HEK293T (cell line): Measurements from ENCODE around the gene KBTBD2.
"Not testable (repeated sequence)": the region's sequence is repeated elsewhere in the genome, so short reads cannot be mapped to it uniquely, and the experiment has no call there.

Source experiments
- CTCF ChIA-PET: fragments of 350-600 bp; formaldehyde crosslinking; extraction: SDS; loops from one replicate; lab custom pipeline; 2021; ENCODE audit warnings: antibody characterized with exemption, inconsistent platforms; lab: Yijun Ruan, JAX
- POLR2A ChIA-PET: fragments of 350-600 bp; formaldehyde crosslinking; extraction: SDS; loops from one replicate; lab custom pipeline; 2020; ENCODE audit warnings: antibody characterized with exemption, inconsistent platforms; lab: Yijun Ruan, JAX
- DNase-seq: peaks from one replicate; pipeline ENCODE4 v3.0.0; 2012; ENCODE audit warnings: mixed read lengths; ENCODE audit errors: extremely low spot score
- ARNT ChIP-seq: fragments of 450-650 bp; IDR thresholded peaks from 2 replicates; pipeline ENCODE4 v1.6.1; 2017; ENCODE audit warnings: mild to moderate bottlenecking
- BHLHE40 ChIP-seq: fragments of 450-650 bp; IDR thresholded peaks from 2 replicates; pipeline ENCODE4 v1.6.1; 2016; ENCODE audit warnings: mild to moderate bottlenecking, moderate library complexity, borderline replicate concordance
- CTBP1 ChIP-seq: fragments of 450-650 bp; IDR thresholded peaks from 2 replicates; pipeline ENCODE4 v1.6.1; 2016; ENCODE audit warnings: borderline replicate concordance
- ELF4 ChIP-seq: fragments of 450-650 bp; IDR thresholded peaks from 2 replicates; pipeline ENCODE4 v1.6.1; 2017; ENCODE audit warnings: antibody characterized with exemption
- FOXA1 ChIP-seq: fragments of 450-650 bp; IDR thresholded peaks from 2 replicates; pipeline ENCODE4 v1.6.1; 2016; ENCODE audit warnings: mild to moderate bottlenecking
- FOXK2 ChIP-seq: fragments of 450-650 bp; IDR thresholded peaks from 2 replicates; pipeline ENCODE4 v1.6.1; 2016; ENCODE audit warnings: mild to moderate bottlenecking
- FOXM1 ChIP-seq: fragments of 450-650 bp; IDR thresholded peaks from 2 replicates; pipeline ENCODE4 v1.6.1; 2017; ENCODE audit warnings: mild to moderate bottlenecking, borderline replicate concordance
- HDGF ChIP-seq: fragments of 450-650 bp; IDR thresholded peaks from 2 replicates; pipeline ENCODE4 v1.6.1; 2017; ENCODE audit warnings: antibody characterized with exemption, borderline replicate concordance
- L3MBTL2 ChIP-seq: fragments of 450-650 bp; conservative IDR thresholded peaks from 2 replicates; pipeline ENCODE4 v1.6.1; 2016; ENCODE audit warnings: mild to moderate bottlenecking
- LEF1 ChIP-seq: fragments of 450-650 bp; IDR thresholded peaks from 2 replicates; pipeline ENCODE4 v1.6.1; 2017; ENCODE audit warnings: mild to moderate bottlenecking, borderline replicate concordance
- NFRKB ChIP-seq: fragments of 450-650 bp; IDR thresholded peaks from 2 replicates; pipeline ENCODE4 v1.6.1; 2016; ENCODE audit warnings: mild to moderate bottlenecking, moderate library complexity
- SP1 ChIP-seq: fragments of 450-650 bp; IDR thresholded peaks from 2 replicates; pipeline ENCODE4 v1.6.1; 2017
- SUZ12 ChIP-seq: fragments of 450-650 bp; IDR thresholded peaks from 2 replicates; pipeline ENCODE4 v1.6.1; 2016; ENCODE audit warnings: mild to moderate bottlenecking
- TARDBP ChIP-seq: fragments of 450-650 bp; IDR thresholded peaks from 2 replicates; pipeline ENCODE4 v1.6.1; 2016
- ZNF384 ChIP-seq: fragments of 450-650 bp; IDR thresholded peaks from 2 replicates; pipeline ENCODE4 v1.6.1; 2016
- TF ChIP-seq, protein P1 (sequence below): fragments of 450-650 bp; IDR thresholded peaks from 2 replicates; pipeline ENCODE4 v1.6.1; 2016

The KBTBD2 gene

DNA sequence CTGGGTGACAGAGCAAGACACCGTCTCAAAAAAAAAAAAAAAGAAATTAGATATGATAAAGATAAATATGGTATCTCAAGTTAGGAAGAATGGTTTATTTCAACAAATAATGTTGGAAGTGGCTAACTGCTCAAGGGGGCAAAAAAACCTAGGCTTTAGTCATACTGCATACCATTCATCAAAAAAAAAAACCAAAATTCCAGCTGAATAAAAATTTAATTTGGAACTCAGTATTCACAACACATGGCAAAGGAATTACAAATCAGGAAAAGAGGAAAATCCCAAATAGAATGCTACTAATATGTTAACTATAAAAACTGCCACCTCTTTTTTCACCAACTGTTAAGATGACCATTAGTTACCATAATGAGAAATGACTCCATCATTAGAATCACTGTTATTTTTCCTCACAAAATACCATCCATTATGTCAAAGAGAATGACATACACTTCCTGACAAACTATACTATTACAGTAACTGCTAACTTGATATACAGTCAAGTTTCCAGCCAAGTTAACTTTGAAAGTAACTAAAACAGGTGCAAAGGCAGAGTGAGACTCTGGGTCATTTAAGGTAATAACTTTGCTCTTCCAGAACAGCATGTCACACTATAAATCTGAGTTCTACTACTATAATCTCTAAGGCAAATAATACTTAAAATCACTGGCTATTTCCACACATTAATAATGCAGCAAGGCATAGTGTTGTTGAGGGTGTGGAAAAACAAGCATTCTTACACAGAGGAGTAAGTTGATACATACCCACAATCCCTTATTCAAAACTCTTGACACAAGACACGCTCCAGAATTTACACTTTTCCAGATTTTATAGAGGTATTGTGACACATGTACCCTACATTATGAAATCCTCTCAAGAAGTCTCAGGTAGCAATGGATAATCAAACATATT is 10.2 kb downstream of the KBTBD2 start:
- POLR2A ChIA-PET: no interaction called here
- TF ChIP-seq, protein P1, sequence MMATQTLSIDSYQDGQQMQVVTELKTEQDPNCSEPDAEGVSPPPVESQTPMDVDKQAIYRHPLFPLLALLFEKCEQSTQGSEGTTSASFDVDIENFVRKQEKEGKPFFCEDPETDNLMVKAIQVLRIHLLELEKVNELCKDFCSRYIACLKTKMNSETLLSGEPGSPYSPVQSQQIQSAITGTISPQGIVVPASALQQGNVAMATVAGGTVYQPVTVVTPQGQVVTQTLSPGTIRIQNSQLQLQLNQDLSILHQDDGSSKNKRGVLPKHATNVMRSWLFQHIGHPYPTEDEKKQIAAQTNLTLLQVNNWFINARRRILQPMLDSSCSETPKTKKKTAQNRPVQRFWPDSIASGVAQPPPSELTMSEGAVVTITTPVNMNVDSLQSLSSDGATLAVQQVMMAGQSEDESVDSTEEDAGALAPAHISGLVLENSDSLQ: peak; percentile 75
- TF ChIP-seq ARNT: 0 out of 2 replicates have a peak, but pooled peaks have one; percentile 8
- TF ChIP-seq FOXA1: 0 out of 2 replicates have a peak, but pooled peaks have one; percentile 12
- TF ChIP-seq TARDBP: no peak
- DNase-seq: no peak
- CTCF ChIA-PET: no interaction called here

DNA sequence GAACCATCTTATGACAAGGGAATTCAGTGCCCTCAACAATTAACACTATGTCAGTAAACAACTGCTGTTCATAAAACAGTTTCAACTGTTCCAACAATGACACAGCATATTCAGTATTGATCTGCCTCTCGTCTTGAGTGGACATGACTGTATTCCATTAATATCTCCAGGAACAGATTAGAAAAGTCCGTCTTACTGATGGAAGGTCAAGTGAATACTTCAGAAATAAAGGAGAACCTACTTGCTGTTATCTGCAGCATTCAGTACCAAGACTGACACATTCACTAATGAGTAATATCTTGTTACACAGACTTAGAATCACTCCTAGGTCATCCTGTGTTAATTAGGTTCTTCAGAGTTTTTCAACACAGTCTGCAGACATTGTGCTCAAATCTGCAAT is 12.1 kb downstream of the KBTBD2 start:
- ChIA-PET CTCF (no interaction called here), POLR2A (no interaction called here)
- no peak for TF ChIP-seq CTBP1
- no peak for TF ChIP-seq SUZ12
- no peak for TF ChIP-seq L3MBTL2
- no peak for TF ChIP-seq LEF1
- no peak for TF ChIP-seq ELF4
- TF ChIP-seq BHLHE40: no peak
- no peak for TF ChIP-seq TARDBP
- TF ChIP-seq ZNF384: no peak
- TF ChIP-seq FOXM1: no peak
- TF ChIP-seq HDGF: no peak
- no peak for TF ChIP-seq FOXA1
- TF ChIP-seq ARNT: no peak
- TF ChIP-seq, protein P1: no peak
- no peak for TF ChIP-seq NFRKB
- no peak for TF ChIP-seq SP1
- no peak for TF ChIP-seq FOXK2
- no peak for DNase-seq

DNA sequence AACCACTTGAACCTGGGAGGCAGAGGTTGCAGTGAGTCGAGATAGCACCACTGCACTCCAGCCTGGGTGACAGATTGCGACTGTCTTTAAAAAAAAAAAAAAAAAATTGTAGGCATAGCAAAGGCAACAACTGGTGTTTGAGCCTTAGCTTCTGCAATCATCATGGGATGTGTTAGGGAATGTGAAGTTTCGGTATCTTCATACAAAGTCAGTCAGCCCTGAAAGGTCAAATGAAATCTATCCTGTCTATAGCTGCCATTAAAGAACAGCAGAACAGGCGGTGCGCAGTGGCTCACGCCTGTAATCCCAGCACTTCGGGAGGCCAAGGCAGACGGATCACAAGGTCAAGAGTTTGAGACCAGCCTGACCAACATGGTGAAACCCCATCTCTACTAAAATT is 13.5 kb downstream of the KBTBD2 start:
- DNase-seq, CTCF ChIA-PET, POLR2A ChIA-PET: not testable (repeated sequence)

DNA sequence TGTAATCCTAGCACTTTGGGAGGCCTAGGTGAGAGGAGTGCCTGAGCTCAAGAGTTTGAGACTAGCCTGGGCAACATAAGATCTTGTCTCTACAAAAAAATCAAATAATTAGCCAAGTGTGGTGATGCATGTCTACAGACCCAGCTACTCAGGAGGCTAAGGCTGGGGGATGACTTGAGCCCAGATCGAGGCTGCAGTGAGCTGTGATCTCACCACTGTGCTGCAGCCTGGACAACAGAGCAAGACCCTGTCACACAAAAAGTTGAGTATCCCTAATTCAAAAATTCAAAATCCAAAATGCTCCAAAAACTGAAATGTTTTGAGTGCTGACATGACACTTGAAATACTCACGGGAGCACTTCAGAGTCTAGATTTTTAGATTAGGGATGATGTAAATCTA is 19.1 kb downstream of the KBTBD2 start:
- DNase-seq: no peak
- CTCF ChIA-PET: no interaction called here
- TF ChIP-seq HDGF: no peak
- no peak for TF ChIP-seq L3MBTL2
- no peak for TF ChIP-seq ELF4
- TF ChIP-seq BHLHE40: no peak
- no peak for TF ChIP-seq SP1
- TF ChIP-seq FOXM1: no peak
- no peak for TF ChIP-seq NFRKB
- no peak for TF ChIP-seq ZNF384
- TF ChIP-seq FOXK2: no peak
- POLR2A ChIA-PET: no interaction called here

DNA sequence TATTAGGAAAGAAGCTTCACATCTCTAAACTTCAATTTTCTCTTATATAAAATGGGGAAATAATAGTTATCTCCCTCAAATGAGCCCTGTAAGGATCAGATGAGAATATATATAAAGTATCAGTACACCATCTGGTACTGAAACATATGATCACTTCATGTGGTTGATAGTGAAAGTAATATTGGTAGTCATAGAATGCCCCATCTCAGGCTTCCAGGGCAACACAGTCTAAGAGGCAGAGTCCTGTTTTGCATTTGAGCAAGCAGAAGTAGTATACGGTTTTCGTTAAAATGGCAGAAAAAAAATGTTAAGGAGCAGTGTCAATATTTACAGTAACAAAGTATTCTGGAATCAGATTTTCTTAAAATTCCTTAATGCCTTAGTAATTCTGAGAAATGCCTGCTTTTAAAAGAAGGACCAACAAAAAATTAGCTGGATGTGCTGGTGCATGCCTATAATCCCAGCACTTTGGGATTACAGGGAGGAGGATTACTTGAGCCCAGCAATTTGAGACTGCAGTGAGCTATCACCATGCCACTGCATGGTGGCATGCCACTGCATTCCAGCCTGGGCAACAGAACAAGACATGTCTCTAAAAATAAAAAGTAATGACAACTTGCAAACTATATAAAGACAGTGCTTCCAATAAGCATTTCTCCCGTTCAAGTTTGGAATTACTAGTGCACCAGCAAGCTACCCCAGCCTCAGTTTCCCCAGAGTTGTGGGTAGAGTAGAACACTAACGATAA is 19.8 kb downstream of the KBTBD2 start:
- POLR2A ChIA-PET: no interaction called here
- CTCF ChIA-PET: no interaction called here
- TF ChIP-seq FOXK2 (no peak), BHLHE40 (no peak), LEF1 (no peak), SP1 (no peak), L3MBTL2 (no peak), TARDBP (no peak), HDGF (no peak), FOXA1 (no peak), NFRKB (no peak), SUZ12 (no peak), ARNT (no peak), ZNF384 (no peak), ELF4 (no peak), FOXM1 (no peak), CTBP1 (no peak)
- TF ChIP-seq, protein P1: no peak
- DNase-seq: no peak

DNA sequence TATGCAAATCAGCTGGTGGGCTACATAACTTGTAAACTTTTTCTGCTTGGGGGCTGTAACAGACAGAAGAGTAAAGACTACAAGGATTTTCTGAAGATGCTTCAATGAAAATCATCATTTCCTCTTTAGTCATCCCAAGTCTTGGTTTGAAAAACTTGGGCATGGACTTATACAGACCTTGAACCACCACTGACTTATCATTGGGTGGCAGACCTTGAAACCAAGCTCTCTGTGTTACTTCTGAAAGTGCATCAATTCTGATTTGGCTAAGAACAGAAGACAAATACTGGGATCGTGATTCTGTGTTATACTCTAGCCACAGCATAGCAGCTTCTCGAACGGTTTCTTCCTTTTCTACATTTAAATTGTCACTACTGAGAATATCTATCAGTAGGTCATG is 21.3 kb downstream of the KBTBD2 start:
- POLR2A ChIA-PET: no interaction called here
- no peak for DNase-seq
- CTCF ChIA-PET: no interaction called here
- TF ChIP-seq FOXM1: no peak
- TF ChIP-seq L3MBTL2: no peak
- TF ChIP-seq FOXA1: no peak
- TF ChIP-seq LEF1: no peak
- no peak for TF ChIP-seq ARNT
- no peak for TF ChIP-seq ZNF384
- no peak for TF ChIP-seq SP1
- TF ChIP-seq SUZ12: no peak
- TF ChIP-seq TARDBP: no peak
- TF ChIP-seq ELF4: no peak
- no peak for TF ChIP-seq CTBP1
- TF ChIP-seq, protein P1: no peak
